ENCODE measurements around the gene DTNB. TPM values are rescaled to one million over a fixed set of nuclear protein-coding genes. Genes with fewer than 3 reads are reported as not detected.

DTNB gene
- polyA plus RNA-seq, 1 of the 3 experiments (the other 2 are of a cell fraction): 15.3 TPM

DNA sequence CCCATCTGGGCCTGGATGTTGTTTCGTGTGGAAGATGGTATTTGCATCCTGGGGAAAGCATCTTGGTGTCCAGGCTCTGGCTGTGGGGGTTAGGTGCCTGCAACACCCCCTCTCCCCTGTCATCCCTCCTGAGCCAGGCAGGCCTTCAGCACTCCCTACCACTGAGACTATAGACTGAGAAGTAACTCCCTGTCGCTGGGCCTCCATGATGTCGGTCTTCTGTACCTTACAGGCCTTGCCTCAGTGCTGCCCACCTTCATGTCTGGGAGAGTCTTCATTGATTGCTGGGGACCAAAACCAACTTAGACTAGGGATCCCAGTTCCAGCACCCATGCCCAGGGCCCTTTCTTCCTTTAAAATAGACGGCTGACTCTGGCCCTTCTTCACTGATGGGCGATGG, 298.6 kb downstream of the DTNB start (continued):
- TF ChIP-seq, protein P1, sequence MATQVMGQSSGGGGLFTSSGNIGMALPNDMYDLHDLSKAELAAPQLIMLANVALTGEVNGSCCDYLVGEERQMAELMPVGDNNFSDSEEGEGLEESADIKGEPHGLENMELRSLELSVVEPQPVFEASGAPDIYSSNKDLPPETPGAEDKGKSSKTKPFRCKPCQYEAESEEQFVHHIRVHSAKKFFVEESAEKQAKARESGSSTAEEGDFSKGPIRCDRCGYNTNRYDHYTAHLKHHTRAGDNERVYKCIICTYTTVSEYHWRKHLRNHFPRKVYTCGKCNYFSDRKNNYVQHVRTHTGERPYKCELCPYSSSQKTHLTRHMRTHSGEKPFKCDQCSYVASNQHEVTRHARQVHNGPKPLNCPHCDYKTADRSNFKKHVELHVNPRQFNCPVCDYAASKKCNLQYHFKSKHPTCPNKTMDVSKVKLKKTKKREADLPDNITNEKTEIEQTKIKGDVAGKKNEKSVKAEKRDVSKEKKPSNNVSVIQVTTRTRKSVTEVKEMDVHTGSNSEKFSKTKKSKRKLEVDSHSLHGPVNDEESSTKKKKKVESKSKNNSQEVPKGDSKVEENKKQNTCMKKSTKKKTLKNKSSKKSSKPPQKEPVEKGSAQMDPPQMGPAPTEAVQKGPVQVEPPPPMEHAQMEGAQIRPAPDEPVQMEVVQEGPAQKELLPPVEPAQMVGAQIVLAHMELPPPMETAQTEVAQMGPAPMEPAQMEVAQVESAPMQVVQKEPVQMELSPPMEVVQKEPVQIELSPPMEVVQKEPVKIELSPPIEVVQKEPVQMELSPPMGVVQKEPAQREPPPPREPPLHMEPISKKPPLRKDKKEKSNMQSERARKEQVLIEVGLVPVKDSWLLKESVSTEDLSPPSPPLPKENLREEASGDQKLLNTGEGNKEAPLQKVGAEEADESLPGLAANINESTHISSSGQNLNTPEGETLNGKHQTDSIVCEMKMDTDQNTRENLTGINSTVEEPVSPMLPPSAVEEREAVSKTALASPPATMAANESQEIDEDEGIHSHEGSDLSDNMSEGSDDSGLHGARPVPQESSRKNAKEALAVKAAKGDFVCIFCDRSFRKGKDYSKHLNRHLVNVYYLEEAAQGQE (IDR thresholded peaks at IDR 0.05; ENCODE audit: low read depth, low read length): no peak
- TF ChIP-seq ELF1 (IDR thresholded peaks at IDR 0.05) (no peak), CHD2 (IDR thresholded peaks at IDR 0.05; ENCODE audit: low read length, partially characterized antibody) (no peak), FOXJ3 (CRISPR knock-in tag; IDR thresholded peaks at IDR 0.05) (no peak), RXRA (IDR thresholded peaks at IDR 0.05; ENCODE audit: borderline replicate concordance, low read depth) (no peak)
- TF ChIP-seq, protein P2, sequence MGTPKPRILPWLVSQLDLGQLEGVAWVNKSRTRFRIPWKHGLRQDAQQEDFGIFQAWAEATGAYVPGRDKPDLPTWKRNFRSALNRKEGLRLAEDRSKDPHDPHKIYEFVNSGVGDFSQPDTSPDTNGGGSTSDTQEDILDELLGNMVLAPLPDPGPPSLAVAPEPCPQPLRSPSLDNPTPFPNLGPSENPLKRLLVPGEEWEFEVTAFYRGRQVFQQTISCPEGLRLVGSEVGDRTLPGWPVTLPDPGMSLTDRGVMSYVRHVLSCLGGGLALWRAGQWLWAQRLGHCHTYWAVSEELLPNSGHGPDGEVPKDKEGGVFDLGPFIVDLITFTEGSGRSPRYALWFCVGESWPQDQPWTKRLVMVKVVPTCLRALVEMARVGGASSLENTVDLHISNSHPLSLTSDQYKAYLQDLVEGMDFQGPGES (IDR thresholded peaks at IDR 0.05; ENCODE audit: low read depth, low read length): no peak
- TF ChIP-seq, protein P3, sequence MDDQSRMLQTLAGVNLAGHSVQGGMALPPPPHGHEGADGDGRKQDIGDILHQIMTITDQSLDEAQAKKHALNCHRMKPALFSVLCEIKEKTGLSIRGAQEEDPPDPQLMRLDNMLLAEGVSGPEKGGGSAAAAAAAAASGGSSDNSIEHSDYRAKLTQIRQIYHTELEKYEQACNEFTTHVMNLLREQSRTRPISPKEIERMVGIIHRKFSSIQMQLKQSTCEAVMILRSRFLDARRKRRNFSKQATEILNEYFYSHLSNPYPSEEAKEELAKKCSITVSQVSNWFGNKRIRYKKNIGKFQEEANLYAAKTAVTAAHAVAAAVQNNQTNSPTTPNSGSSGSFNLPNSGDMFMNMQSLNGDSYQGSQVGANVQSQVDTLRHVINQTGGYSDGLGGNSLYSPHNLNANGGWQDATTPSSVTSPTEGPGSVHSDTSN (IDR thresholded peaks at IDR 0.05): no peak

DNA sequence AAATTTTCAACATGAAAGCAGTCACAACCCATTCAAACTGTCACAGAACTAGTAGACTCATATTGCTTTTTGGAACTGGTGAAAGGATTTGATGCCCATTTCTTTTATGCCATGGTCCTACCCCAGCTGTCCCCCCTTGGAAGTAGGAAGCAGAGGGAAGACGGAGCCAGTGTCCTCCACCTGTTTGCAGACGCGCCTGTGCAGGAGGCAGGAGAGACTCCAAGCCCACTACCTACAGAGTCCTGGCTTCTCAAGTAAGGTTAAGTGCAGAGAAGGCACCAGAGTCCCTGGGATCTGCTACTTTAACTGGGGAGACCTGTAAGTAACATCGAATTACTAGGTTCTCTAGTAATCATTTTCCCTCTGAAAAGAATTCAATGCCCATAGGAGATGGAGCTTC, 299.0 kb downstream of the DTNB start:
- WGBS (ENCODE audit: low lambda C conversion rate): 88% methylated on average over 4 of the region's 4 CpGs
- no peak for TF ChIP-seq ELF1 (IDR thresholded peaks at IDR 0.05)
- TF ChIP-seq, protein P4, sequence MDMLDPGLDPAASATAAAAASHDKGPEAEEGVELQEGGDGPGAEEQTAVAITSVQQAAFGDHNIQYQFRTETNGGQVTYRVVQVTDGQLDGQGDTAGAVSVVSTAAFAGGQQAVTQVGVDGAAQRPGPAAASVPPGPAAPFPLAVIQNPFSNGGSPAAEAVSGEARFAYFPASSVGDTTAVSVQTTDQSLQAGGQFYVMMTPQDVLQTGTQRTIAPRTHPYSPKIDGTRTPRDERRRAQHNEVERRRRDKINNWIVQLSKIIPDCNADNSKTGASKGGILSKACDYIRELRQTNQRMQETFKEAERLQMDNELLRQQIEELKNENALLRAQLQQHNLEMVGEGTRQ (IDR thresholded peaks at IDR 0.05; ENCODE audit: borderline replicate concordance, low read depth, low read length): no peak
- H3F3A ChIP-seq (replicated peaks; ENCODE audit: insufficient read depth): no peaks in the 10 kb centered on the region
- H4K20me1 ChIP-seq (ENCODE audit: insufficient read depth): no peaks in the 10 kb centered on the region
- POLR2A ChIA-PET: no interaction called here
- H3K4me1 ChIP-seq (ENCODE audit: control insufficient read depth in 1 of 2, insufficient read depth in 2 of 2, low read depth in 1 of 2, low read length in 1 of 2): peaks cover 5 to 39% of the 10 kb centered on the region in 2 experiments; a peak in 3 of 4 replicates
- H3K79me2 ChIP-seq (ENCODE audit: insufficient read depth): no peaks in the 10 kb centered on the region
- H3K36me3 ChIP-seq (replicated peaks in 1 of 2; ENCODE audit: control insufficient read depth in 1 of 2, insufficient read depth in 2 of 2, low read length in 1 of 2): no peaks in the 10 kb centered on the region
- H3K9me2 ChIP-seq: no peaks in the 10 kb centered on the region
- H3K27ac ChIP-seq (ENCODE audit: low read depth in 2 of 2, low read length in 1 of 2): no peak overlapping the region
- H3K9ac ChIP-seq: no peak overlapping the region
- no peaks in the 10 kb centered on the region for H3K27me3 ChIP-seq (ENCODE audit: insufficient read depth)
- no peak overlapping the region for H3K4me2 ChIP-seq
- no peak overlapping the region for H3K4me3 ChIP-seq (ENCODE audit: low read depth in 2 of 2, low read length in 1 of 2)
- no peak overlapping the region for H2AFZ ChIP-seq (ENCODE audit: low read depth)
- CTCF ChIA-PET: interaction anchor here (1.5 to 4.1 kb wide), 4 partner anchors 12 to 145 kb away, joined by 3 to 44 read pairs (median 26); partner anchors contain the start of gene DNMT3A
- H3K9me3 ChIP-seq: no peaks in the 10 kb centered on the region
- no peak for DNase-seq

Measured in SK-N-SH (cell line).